IMR-90 (cell line): ENCODE results near the gene SLC39A5. TPM values are rescaled to one million over a fixed set of nuclear protein-coding genes. Genes with fewer than 3 reads are reported as not detected.

Experiments
- ATAC-seq: fragments of 200-7000 bp; cut with Tn5 transposase; 2 replicates; pipeline ENCODE4 v1.9.1; 2020; ENCODE audit warnings: low read depth, mild to moderate bottlenecking, moderate library complexity
- BruUV-seq: library from RNA; stranded (reverse); fragments of 400-500 nt; replicated peaks from 2 replicates; lab custom pipeline; 2021; lab: Mats Ljungman, UMichigan
- CTCF ChIA-PET: fragments of 300-600 bp; formaldehyde crosslinking; extraction: SDS; loops from one replicate; lab custom pipeline; 2021; ENCODE audit warnings: antibody characterized with exemption; lab: Yijun Ruan, JAX
- POLR2A ChIA-PET: fragments of 300-600 bp; sonication (Branson Sonifier 250); formaldehyde crosslinking; loops from one replicate; lab custom pipeline; 2022; ENCODE audit warnings: antibody characterized with exemption; ENCODE audit not compliant: unreplicated experiment; lab: Charles Lee
- DNase-seq: peaks from one replicate; pipeline ENCODE4 v3.0.0; 2013
- H2AFZ ChIP-seq: replicated peaks from 2 replicates; pipeline ENCODE3; 2013; ENCODE audit warnings: low read length, mild to moderate bottlenecking; ENCODE audit not compliant: poor library complexity
- H2AK5ac ChIP-seq: 2 replicates; pipeline ENCODE4 v1.6.1; 2013; ENCODE audit warnings: low read depth, low read length, inconsistent platforms
- H2AK9ac ChIP-seq: replicated peaks from 2 replicates; pipeline ENCODE3; 2013; ENCODE audit warnings: mild to moderate bottlenecking, low read depth, low read length, moderate library complexity; ENCODE audit not compliant: poor library complexity
- H2BK120ac ChIP-seq: 2 replicates; pipeline ENCODE4 v1.6.1; 2013; ENCODE audit warnings: low read depth, low read length, inconsistent platforms
- H2BK15ac ChIP-seq: 3 replicates; pipeline ENCODE4 v1.6.1; 2013; ENCODE audit warnings: low read depth, low read length, inconsistent platforms
- H2BK20ac ChIP-seq: 2 replicates; pipeline ENCODE4 v1.6.1; 2013; ENCODE audit warnings: low read depth, mild to moderate bottlenecking, inconsistent platforms, low read length, moderate library complexity
- H2BK5ac ChIP-seq: 2 replicates; pipeline ENCODE4 v1.6.1; 2013; ENCODE audit warnings: mild to moderate bottlenecking, low read depth, low read length, inconsistent platforms; ENCODE audit not compliant: poor library complexity, severe bottlenecking
- H3K14ac ChIP-seq: replicated peaks from 2 replicates; pipeline ENCODE4 v1.6.1; 2013; ENCODE audit warnings: low read depth, low read length, inconsistent platforms
- H3K18ac ChIP-seq: 2 replicates; pipeline ENCODE4 v1.6.1; 2013; ENCODE audit warnings: low read depth, low read length, control low read depth
- H3K23ac ChIP-seq: 2 replicates; pipeline ENCODE4 v1.6.1; 2013; ENCODE audit warnings: low read depth, low read length, inconsistent platforms
- H3K27ac ChIP-seq: 2 replicates; pipeline ENCODE4 v1.5.1; 2013; ENCODE audit warnings: mild to moderate bottlenecking, control low read depth, low read length; ENCODE audit not compliant: insufficient read depth
- H3K27me3 ChIP-seq: 2 replicates; pipeline ENCODE4 v1.6.1; 2013; ENCODE audit warnings: low read length; ENCODE audit not compliant: control insufficient read depth, insufficient read depth
- H3K36me3 ChIP-seq: 2 replicates; pipeline ENCODE4 v1.6.1; 2013; ENCODE audit warnings: low read length, mixed read lengths; ENCODE audit not compliant: control insufficient read depth, insufficient read depth
- H3K4ac ChIP-seq: 2 replicates; pipeline ENCODE4 v1.6.1; 2013; ENCODE audit warnings: low read depth, low read length, inconsistent platforms
- H3K4me1 ChIP-seq: 2 replicates; pipeline ENCODE4 v1.6.1; 2013; ENCODE audit warnings: low read length, mixed read lengths; ENCODE audit not compliant: control insufficient read depth, insufficient read depth
- H3K4me2 ChIP-seq: 2 replicates; pipeline ENCODE4 v1.6.1; 2013; ENCODE audit warnings: low read depth, mild to moderate bottlenecking, control low read depth, low read length, moderate library complexity
- H3K4me3 ChIP-seq: 2 replicates; pipeline ENCODE4 v1.5.1; 2013; ENCODE audit warnings: low read depth, mild to moderate bottlenecking, control low read depth, low read length, moderate library complexity; ENCODE audit not compliant: insufficient read depth
- H3K56ac ChIP-seq: 2 replicates; pipeline ENCODE4 v1.6.1; 2013; ENCODE audit warnings: low read length, inconsistent platforms; ENCODE audit not compliant: insufficient read depth; ENCODE audit errors: extremely low read depth
- H3K79me1 ChIP-seq, 2 experiments: 2 replicates each; pipeline ENCODE4 v1.6.1; 2013; ENCODE audit warnings: low read length in 2 of 2, inconsistent platforms in 1 of 2, low read depth in 1 of 2
- H3K9ac ChIP-seq: 2 replicates; pipeline ENCODE4 v1.6.1; 2013; ENCODE audit warnings: low read depth, low read length, control low read depth
- H3K9me1 ChIP-seq: 2 replicates; pipeline ENCODE4 v1.6.1; 2013; ENCODE audit warnings: low read length, inconsistent platforms; ENCODE audit not compliant: insufficient read depth
- H3K9me3 ChIP-seq: 2 replicates; pipeline ENCODE4 v1.6.1; 2013; ENCODE audit warnings: low read length; ENCODE audit not compliant: control insufficient read depth, insufficient read depth
- H4K20me1 ChIP-seq: 2 replicates; pipeline ENCODE4 v1.6.1; 2013; ENCODE audit warnings: low read length, inconsistent platforms; ENCODE audit not compliant: insufficient read depth
- H4K5ac ChIP-seq: 2 replicates; pipeline ENCODE4 v1.6.1; 2013; ENCODE audit warnings: mild to moderate bottlenecking, low read depth, low read length, control low read depth
- H4K8ac ChIP-seq, 2 experiments: 2 replicates each; pipeline ENCODE4 v1.6.1; 2013; ENCODE audit warnings: low read depth in 2 of 2, low read length in 2 of 2, control low read depth in 1 of 2, inconsistent platforms in 1 of 2
- H4K91ac ChIP-seq: 2 replicates; pipeline ENCODE4 v1.6.1; 2013; ENCODE audit warnings: low read depth, low read length, inconsistent platforms; ENCODE audit not compliant: insufficient read depth
- MAFK ChIP-seq: IDR thresholded peaks from 2 replicates; pipeline ENCODE4 v1.6.1; 2012; ENCODE audit warnings: low read depth, low read length, improper control_type of control experiment
- MAZ ChIP-seq: IDR thresholded peaks from 2 replicates; pipeline ENCODE4 v1.6.1; 2012; ENCODE audit warnings: low read depth, mild to moderate bottlenecking, low read length, improper control_type of control experiment, moderate library complexity, borderline replicate concordance
- MXI1 ChIP-seq: IDR thresholded peaks from 2 replicates; pipeline ENCODE4 v1.6.1; 2012; ENCODE audit warnings: low read depth, mild to moderate bottlenecking, low read length, moderate library complexity, borderline replicate concordance
- NFE2L2 ChIP-seq: fragments of 150-350 bp; IDR thresholded peaks from 2 replicates; pipeline ENCODE4 v1.6.1; 2016; ENCODE audit warnings: low read depth, mild to moderate bottlenecking, low read length
- POLR2A ChIP-seq: IDR thresholded peaks from 2 replicates; pipeline ENCODE4 v1.6.1; 2012; ENCODE audit warnings: mild to moderate bottlenecking, low read depth, low read length
- RAD21 ChIP-seq: IDR thresholded peaks from 2 replicates; pipeline ENCODE4 v1.6.1; 2012; ENCODE audit warnings: low read length, improper control_type of control experiment
- SMC3 ChIP-seq: fragments of 150-350 bp; IDR thresholded peaks from 2 replicates; pipeline ENCODE4 v1.6.1; 2016; ENCODE audit warnings: low read depth, mild to moderate bottlenecking, antibody characterized with exemption, low read length, moderate library complexity
- WGBS, 2 experiments: methylation state at CpG; one replicate each; pipeline versions ENCODE4 v1.1.5 to v1.1.7; 2013; ENCODE audit warnings: missing lambda C conversion rate in 2 of 2; ENCODE audit not compliant: insufficient read length in 1 of 2; ENCODE audit errors: extremely low coverage in 2 of 2; 5-methylcytosine and 5-hydroxymethylcytosine counted together
- dilution Hi-C: fragments of 300-500 bp; cut with HindIII; formaldehyde crosslinking; loops from one replicate; pipeline ENCODE4 v1.14.3; 2018; ENCODE audit warnings: low sequenced_read_pairs; ENCODE audit not compliant: unreplicated experiment
- in situ Hi-C: fragments of 300-500 bp; cut with MboI; formaldehyde crosslinking; loops from 3 replicates; pipeline ENCODE4 v1.14.3; 2019; ENCODE audit warnings: low sequenced_read_pairs, inconsistent platforms, mixed read lengths
- intact Hi-C: fragments of 100-400 bp; cut with micrococcal nuclease; formaldehyde crosslinking; loops from 2 replicates; pipeline ENCODE4 v1.10.0; 2022
- polyA plus RNA-seq, 3 experiments: library from polyadenylated mRNA; depleted of rRNA; stranded (reverse); fragments of >200 nt; gene quantifications; 2 replicates each; pipeline ENCODE4 v1.2.3, GENCODE V29; 2012; ENCODE audit warnings: low replicate concordance in 1 of 3
- total RNA-seq: library from RNA; depleted of rRNA; stranded (reverse); fragments of >200 nt; gene quantifications from 2 replicates; pipeline ENCODE4 v1.2.3, GENCODE V29; 2012
- TF ChIP-seq, protein P1 (sequence below): conservative IDR thresholded peaks from 2 replicates; pipeline ENCODE4 v1.5.1; 2012; ENCODE audit warnings: mild to moderate bottlenecking, low read depth, low read length, improper control_type of control experiment
- TF ChIP-seq, protein P2 (sequence below): fragments of 150-350 bp; IDR thresholded peaks from 2 replicates; pipeline ENCODE4 v1.6.1; 2017; ENCODE audit warnings: mild to moderate bottlenecking, antibody characterized with exemption, low read length, low read depth

SLC39A5 gene
- total and polyA plus RNA-seq, 2 of the 4 experiments (the other 2 are of a cell fraction), result not detected

DNA sequence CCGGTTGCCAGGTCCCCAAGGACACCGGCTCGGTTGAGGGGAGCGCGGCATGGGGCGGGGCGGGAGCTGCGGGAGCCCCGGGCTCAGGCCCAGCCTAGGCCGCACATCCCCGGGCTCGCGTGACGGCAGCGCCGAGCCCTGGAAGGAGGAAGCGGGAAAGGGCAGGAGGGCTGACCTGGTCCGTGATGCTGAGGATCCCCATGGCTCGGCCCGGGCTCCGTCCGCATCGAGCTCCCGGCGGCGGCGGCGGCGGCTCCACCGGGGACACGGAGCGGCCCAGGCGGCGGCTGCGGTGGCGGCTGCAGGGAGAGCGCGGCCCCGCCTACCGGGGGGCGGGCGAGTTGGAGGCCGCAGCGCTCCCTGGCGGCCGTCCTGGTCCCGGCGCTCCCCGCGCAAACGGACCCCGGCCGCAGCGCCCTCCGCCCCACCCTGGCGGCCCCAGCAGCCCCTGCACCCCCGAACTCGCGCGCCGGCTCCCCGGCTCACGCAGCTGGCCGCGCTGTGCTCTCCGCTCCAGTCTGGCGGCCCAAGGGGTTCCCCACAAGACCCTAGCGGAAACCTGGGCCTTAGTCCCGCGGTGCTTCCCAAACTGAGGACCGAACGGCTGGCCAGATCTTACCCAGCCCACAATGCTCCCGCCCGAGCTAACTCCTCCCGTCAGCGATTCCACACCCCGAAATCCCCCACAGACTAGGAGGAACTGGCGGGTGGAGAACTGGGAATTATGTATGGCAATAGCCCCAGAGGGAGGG lies 28.4 kb downstream of the SLC39A5 start, which contains the start of gene ANKRD52:
TSS of gene ANKRD52 (minus strand) at position 317 of the 752 bp plus-strand sequence. CDS start at position 202, 115 bp downstream.
- BruUV-seq, result no TSS peak
- in situ Hi-C loops, result no loop called here
- peak within 1 kb of the TSS; percentile 89 for H3K14ac ChIP-seq
- 0% methylated on average over 50 of the region's 78 CpGs; no CpG with 5 or more reads in 1 of the 2 experiments for WGBS, 2 experiments
- H3K9ac ChIP-seq, result peak within 1 kb of the TSS; percentile 96
- peaks cover 37% of the 10 kb centered on the region for H4K20me1 ChIP-seq
- peak; percentile 29; the same call in 1 of the 2 replicates for TF ChIP-seq MXI1
- peak; percentile 89; the same call in 1 of the 2 replicates for TF ChIP-seq MAZ
- TF ChIP-seq, protein P1, sequence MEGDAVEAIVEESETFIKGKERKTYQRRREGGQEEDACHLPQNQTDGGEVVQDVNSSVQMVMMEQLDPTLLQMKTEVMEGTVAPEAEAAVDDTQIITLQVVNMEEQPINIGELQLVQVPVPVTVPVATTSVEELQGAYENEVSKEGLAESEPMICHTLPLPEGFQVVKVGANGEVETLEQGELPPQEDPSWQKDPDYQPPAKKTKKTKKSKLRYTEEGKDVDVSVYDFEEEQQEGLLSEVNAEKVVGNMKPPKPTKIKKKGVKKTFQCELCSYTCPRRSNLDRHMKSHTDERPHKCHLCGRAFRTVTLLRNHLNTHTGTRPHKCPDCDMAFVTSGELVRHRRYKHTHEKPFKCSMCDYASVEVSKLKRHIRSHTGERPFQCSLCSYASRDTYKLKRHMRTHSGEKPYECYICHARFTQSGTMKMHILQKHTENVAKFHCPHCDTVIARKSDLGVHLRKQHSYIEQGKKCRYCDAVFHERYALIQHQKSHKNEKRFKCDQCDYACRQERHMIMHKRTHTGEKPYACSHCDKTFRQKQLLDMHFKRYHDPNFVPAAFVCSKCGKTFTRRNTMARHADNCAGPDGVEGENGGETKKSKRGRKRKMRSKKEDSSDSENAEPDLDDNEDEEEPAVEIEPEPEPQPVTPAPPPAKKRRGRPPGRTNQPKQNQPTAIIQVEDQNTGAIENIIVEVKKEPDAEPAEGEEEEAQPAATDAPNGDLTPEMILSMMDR, result peak; percentile 82
- TF ChIP-seq NFE2L2, result no peak
- TF ChIP-seq MAFK, result no peak
- no peak for TF ChIP-seq POLR2A
- TF ChIP-seq SMC3, result peak; percentile 35; the same call in 1 of the 2 replicates
- peak; percentile 34 for TF ChIP-seq RAD21
- TF ChIP-seq, protein P2, sequence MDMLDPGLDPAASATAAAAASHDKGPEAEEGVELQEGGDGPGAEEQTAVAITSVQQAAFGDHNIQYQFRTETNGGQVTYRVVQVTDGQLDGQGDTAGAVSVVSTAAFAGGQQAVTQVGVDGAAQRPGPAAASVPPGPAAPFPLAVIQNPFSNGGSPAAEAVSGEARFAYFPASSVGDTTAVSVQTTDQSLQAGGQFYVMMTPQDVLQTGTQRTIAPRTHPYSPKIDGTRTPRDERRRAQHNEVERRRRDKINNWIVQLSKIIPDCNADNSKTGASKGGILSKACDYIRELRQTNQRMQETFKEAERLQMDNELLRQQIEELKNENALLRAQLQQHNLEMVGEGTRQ, result no peak
- ChIA-PET POLR2A (interaction anchor here (1.1 kb wide), 1 partner anchor 36 kb away, joined by 4 read pairs; the partner anchor contains the start of gene RNF41), CTCF (interaction anchor here (0.6 to 1.2 kb wide), 5 partner anchors 8 to 69 kb away, joined by 3 read pairs; partner anchors contain the start of gene SMARCC2)
- intact Hi-C loops, result loop anchor here (2.0 kb wide), 2 partner anchors 139 to 207 kb away; partner anchors contain the start of gene ZC3H10
- H3K79me1 ChIP-seq, result peaks cover 32 to 45% of the 10 kb centered on the region in 2 experiments
- peak within 1 kb of the TSS; percentile 94 for H3K4me3 ChIP-seq
- H3K4me2 ChIP-seq, result peak within 1 kb of the TSS; percentile 92
- H3K23ac ChIP-seq, result peak within 1 kb of the TSS; percentile 94
- DNase-seq (peak; percentile 71), ATAC-seq (peak; percentile 86)
- H3K56ac ChIP-seq, result peak within 1 kb of the TSS; percentile 79
- no peaks in the 10 kb centered on the region for H3K9me3 ChIP-seq
- H3K4ac ChIP-seq, result peak within 1 kb of the TSS; percentile 85
- H2BK15ac ChIP-seq, result peak within 1 kb of the TSS; percentile 23; the same call in 1 of the 3 replicates
- peak within 1 kb of the TSS; percentile 36 for H3K18ac ChIP-seq
- peak within 1 kb of the TSS; percentile 77 for H4K91ac ChIP-seq
- peak within 1 kb of the TSS; percentile 94 for H3K27ac ChIP-seq
- peak within 1 kb of the TSS; percentile 69 for H4K5ac ChIP-seq
- H2BK20ac ChIP-seq, result 0 out of 2 replicates have a peak within 1 kb of the TSS, but pooled peaks have one; percentile 13
- peak within 1 kb of the TSS; percentile 81 to 94 for H4K8ac ChIP-seq
- peak within 1 kb of the TSS; percentile 97 for H2AK9ac ChIP-seq
- H2AFZ ChIP-seq, result peak within 1 kb of the TSS; percentile 97
- H3K4me1 ChIP-seq, result peaks cover 22% of the 10 kb centered on the region
- dilution Hi-C loops, result no loop called here
- H3K27me3 ChIP-seq, result no peaks in the 10 kb centered on the region
- H3K36me3 ChIP-seq, result peaks cover 35% of the 10 kb centered on the region
- H2BK120ac ChIP-seq, result peak within 1 kb of the TSS; percentile 60; the same call in 1 of the 2 replicates
- peak within 1 kb of the TSS; percentile 89 for H2BK5ac ChIP-seq
- H3K9me1 ChIP-seq, result peaks cover 28% of the 10 kb centered on the region
- peak within 1 kb of the TSS; percentile 89 for H2AK5ac ChIP-seq
